ENCODE results near the gene DCAF4L1.

DCAF4L1 gene, protein sequence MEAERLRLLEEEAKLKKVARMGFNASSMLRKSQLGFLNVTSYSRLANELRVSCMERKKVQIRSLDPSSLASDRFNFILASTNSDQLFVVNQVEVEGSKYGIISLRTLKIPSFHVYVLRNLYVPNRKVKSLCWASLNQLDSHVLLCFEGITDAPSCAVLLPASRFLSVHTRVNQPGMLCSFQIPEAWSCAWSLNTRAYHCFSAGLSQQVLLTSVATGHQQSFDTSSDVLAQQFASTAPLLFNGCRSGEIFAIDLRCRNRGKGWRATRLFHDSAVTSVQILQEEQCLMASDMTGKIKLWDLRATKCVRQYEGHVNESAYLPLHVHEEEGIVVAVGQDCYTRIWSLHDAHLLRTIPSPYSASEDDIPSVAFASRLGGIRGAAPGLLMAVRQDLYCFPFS

DNA sequence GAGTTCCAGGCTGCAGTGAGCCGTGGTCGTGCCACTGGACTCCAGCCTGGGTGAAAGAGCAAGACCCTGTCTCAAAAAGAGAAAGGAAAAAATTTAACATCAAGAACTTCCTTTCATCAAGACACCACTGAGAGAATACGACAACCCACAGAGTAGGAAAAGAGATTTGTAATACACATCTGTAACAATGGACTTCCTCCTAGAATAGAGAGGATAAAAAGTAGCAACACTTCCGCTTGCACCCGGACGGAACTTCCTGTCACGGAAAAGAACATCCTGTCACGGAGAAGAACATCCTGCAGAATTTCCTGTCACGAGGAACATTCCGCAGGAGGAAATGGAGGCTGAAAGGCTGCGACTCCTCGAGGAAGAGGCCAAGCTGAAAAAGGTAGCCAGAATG, at the start of gene DCAF4L1:
Gene DCAF4L1 (plus strand): TSS at position 301 of the 400 bp plus-strand sequence. CDS start 37 bp downstream, at position 338.
- no peak for DNase-seq

DNA sequence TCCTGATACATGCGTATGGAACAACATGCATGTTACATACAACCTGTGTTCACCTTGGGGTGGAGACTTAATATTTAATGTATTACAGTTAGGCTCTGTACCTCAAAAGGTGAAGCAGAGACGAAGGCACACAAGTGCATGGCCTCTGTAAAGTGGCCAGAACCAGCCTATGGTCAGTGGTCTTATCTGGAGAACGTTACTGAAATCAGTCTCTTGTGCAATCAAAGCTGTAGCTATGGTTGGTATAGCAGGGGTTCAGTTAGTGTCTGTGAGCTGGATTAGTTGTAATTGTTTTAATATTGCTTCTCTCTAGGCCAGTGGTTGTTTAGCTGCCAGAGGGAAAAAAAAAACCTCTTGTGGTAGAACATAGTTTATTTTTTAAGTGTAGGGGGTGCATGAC, 48.6 kb upstream of the DCAF4L1 start:
- no peak for DNase-seq

DNA sequence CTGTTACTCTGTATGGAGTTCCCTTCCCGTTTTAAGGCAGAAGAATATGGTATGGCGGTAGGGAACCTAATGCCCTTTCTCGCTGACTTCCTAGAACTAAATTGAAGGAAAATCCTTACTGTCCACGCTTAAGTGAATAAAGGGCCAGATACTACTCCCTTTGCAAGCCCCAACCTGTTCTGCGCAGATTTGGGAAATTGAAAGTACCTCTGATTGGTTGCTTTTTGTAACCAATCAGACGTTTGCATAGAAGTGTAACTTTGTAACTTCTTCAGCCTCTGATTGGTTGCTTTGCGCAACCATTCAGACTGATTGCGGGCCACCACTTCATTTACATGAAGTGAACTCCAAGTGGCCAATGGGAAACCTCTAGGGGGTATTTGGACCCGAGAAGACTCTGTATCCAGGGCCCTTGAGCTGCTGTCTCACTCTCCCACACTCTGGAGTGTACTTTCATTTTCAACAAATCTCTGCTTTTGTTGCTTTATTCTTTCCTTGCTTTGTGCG, 47.5 kb upstream of the DCAF4L1 start:
- no peak for DNase-seq

DNA sequence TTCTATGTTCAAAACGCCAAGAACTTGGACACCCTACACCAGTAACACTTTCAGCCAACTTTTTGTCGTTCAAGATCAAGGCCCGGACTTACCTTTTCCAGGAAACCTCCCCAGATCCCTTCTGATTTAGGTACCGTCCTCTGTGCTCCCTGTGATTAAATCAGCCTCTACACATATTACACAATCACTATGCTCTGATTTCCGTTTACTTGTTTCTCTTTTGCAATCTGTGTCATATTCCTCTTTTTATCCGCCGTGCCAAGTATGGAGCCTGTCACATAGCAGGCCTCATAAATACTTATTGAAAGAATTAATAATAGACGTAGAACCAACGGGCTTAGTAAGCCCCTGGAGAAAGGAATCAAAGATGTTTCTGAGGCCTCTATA, 47.0 kb upstream of the DCAF4L1 start:
- DNase-seq: no peak

DNA sequence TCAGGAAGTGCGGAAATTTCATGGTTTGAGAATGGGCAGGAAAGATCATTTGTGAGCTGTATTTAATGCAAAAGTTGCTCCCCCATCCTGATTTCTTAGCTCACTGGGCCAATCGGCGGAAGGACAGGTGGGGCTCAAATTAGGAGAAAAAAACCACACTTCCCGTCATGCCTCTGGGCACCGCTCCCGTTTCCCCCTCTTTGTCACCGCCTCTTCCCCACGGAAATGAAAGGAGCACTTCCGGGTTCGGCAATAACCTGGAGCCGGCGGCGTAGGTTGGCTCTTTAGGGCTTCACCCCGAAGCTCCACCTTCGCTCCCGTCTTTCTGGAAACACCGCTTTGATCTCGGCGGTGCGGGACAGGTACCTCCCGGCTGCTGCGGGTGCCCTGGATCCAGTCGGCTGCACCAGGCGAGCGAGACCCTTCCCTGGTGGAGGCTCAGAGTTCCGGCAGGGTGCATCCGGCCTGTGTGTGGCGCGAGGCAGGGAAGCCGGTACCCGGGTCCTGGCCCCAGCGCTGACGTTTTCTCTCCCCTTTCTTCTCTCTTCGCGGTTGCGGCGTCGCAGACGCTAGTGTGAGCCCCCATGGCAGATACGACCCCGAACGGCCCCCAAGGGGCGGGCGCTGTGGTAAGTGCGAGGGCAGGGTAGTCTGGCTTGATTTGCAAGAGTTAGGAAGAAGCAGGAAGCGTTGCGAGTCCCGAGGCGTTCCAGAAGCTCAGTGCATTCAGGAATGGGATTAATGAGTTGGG, 46.5 kb upstream of the DCAF4L1 start, which contains the start of gene TMEM33:
Gene TMEM33 (plus strand): TSS at position 529 of the 751 bp plus-strand sequence. CDS start 56 bp downstream, at position 585.
- peak; percentile 90 for DNase-seq

DNA sequence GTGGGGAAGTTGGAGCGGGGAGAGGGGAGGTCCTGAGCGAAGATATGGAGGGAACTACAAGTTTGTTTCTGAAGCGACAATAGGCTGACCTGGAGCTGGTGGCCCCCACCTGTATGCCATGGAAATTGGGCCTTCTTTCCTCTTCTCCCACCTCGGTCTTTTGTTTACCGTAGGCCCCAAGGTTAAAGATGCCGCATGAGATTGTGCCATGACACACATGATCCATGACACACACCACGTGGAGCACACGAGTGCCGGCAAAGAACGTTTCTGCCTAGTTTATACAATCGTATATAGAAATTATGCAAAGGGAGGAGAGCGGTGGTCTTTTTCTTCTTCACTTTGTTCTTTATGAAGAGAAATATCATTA, 45.9 kb upstream of the DCAF4L1 start:
- no peak for DNase-seq

DNA sequence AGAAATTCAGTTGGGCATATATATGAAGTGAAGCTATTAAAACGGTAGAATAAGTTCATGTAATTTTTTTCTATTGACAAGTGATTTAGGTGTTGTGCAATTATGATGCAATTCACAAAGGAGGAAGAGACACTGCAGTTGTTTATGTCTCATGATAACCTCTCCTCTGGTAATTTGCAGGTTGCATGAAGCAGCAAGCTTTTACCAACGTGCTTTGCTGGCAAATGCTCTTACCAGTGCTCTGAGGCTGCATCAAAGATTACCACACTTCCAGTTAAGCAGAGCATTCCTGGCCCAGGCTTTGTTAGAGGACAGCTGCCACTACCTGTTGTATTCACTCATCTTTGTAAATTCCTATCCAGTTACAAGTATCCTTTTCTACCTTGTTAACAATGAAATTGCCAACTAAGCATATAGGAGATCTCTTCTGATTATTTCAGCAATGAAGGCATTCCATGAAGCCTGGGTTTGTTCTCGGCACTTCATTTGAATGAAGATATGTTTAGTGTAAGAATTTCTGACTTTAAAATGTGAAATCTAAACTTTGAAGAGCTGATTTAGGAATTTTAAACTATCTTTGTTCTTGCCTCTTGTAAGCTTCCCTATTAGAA, 42.4 kb upstream of the DCAF4L1 start:
- no peak for DNase-seq

DNA sequence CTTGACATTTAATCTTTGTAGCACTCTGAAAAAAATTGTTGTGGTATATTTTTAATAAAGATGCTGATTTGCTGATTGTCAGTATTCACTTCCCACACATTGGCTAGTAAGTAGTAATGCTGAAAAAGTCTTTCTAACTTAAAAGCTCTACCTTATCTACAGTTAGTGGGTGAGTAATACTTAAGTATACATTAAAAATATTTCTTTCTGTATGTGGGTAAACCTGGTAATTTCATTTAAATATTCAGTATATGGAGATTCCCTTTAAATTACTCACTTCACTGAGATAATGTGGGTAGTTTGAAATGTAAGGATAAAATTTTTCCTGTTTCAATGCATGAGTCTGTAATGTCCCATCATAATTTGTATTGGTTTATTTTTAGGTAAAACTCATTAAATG, 40.7 kb upstream of the DCAF4L1 start:
- no peak for DNase-seq

DNA sequence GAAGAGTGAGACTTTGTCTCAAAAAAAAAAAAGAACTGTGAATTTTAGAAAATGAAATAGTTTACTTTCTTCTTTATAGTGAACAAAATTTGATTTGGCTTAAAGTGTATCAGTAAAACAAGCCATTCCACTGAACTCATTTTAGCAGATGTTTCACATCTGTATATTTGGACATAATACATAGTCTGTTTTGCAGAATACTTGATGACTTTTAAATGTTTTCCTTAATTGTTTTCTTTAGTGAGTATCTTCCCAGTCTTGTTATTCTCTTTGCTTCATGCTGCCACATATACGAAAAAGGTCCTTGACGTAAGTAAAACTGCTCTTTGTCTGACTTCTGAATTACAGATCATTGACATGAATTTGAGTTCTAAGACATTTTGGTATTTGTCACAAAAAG, 38.0 kb upstream of the DCAF4L1 start:
- no peak for DNase-seq

DNA sequence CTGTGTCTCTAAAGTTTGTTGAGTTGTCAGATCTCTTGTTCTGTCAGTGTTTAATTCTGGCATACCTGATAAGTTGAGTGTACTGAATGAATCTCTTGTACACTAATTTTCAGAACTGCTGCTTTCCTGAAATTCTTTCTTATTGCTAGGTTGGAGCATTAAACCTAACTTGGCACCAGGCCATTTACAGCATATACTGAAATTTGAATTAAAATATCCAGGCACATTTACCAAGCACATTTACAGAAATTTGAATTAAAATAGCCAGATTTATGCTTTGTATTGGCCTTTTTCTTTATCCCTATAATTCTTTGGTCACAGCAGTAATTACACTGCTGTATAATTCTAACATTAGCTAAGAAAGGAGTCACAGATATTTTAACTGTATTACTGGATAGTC, 37.5 kb upstream of the DCAF4L1 start:
- no peak for DNase-seq

DNA sequence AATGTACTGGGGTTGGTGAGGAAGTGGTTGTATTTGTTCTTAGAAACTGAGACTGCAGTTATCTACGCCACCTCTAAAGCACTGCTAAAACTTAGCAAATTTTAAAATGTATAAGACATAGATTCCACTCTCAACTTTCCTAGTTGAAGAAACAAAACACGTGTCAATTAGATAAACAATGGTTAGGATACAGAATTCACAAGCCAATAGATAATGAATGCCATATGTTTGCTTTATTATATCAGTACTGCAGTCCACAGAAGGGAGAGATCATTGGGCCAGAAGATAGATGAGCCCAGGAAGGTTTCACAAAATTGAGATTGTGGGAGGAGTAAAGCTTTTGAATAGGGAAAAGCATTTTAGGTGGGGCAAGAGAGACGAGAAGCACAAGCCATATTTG, 32.0 kb upstream of the DCAF4L1 start:
- no peak for DNase-seq

DNA sequence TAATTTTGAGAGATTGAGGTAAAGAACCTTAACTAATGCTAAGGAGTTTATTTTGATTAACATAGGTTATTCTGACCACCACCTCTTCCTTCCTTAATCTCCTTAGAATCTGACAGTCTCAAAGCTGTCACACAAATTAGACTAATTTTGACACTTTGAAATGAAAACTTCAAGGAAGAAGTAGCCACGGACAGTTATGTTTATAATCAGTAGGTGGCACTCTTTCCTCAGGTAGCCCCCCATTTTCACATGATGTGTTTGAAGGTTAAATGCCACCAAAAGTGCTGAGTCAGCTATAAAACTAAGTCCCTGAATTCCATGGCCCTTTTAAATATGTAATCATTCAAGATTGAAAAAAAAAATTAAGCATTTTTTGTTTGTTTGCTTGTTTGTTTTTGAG, 23.9 kb upstream of the DCAF4L1 start:
- DNase-seq: no peak

DNA sequence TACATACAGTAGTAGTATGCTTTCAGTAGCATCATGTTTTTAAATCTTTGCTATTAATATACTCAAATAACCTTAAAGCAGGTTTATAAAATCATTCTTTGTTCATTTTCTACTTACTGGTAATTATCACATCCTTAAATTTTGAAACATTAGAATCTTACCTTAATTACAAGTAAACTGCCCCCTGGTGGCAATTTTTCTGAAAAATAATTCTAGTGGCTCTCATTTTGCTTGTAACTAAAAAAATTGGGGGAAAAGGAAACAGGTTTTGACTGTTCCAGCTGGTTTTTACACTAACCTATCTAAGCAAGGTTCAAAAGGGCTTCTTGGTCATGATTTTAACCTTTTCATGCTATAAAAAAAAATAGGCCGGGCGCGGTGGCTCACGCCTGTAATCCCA, 18.5 kb upstream of the DCAF4L1 start:
- no peak for DNase-seq

DNA sequence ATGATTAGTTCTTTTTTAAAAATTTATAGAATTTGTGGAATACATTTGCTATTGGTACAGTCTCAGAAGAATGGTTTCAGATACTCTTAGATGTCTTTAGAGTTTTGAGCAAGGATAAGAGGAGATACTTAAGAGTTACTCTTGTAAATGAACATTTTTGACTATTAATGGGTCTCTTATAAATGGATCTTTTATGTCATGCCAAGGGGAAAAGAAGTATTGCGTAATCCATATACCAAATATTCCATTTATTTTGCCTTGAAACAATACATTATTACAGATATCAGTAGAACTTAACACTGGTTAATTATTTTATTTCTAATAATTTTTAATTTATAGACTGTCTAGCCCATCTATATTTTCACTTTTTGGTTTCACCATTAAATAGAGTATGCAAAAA, 17.2 kb upstream of the DCAF4L1 start:
- DNase-seq: no peak

DNA sequence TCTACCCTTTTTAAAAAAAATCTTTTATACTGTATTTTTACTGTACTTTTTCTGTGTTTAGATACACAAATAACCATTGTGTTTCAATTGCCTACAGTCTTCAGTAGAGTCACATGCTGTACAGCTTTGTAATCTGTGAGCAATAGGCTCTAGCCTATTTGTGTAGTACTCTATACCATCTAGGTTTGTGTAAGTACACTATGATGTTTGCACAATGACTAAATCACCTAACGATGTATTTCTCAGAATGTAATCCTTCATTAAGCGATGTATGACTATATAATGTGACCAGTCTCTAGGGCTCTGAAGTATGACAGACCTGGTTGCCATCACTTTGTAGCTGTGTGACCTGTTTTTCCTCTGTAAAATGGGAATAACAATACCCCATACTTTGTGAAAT, 14.2 kb upstream of the DCAF4L1 start:
- no peak for DNase-seq

DNA sequence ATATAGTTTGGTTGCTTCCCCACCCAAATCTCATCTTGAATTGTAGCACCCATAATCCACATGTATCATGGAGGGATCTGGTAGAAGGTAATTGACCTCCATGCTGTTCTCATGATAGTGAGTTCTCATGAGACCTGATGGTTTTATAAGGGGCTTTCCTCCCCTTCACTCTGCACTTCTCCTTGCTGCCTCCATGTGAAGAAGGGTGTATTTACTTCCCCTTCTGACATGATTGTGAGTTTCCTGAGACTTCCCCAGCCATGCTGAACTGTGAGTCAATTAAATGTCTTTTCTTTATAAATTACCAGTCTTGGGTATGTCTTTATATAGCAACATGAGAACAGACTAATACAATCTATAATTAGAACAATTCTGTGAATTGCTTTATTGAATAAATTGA, 11.9 kb upstream of the DCAF4L1 start:
- DNase-seq: no peak

DNA sequence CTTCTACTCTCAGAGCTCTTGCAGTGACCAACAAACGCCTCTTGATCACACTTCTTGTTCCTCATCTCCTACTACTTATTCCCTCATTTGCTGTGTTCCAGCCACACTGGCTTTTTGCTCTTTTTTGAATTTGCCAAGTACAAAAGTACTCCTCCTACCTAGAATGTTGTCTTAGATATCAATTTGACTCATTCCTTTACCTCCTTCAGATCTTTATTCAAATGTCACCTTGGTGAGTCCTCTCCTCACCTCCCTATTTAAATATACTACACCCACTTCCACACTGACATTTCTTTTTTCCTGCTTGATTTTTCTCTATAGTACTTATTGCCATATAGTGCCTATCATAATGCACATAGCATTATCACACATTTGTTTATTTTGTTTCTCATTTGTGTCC, 6.2 kb upstream of the DCAF4L1 start:
- DNase-seq: no peak

DNA sequence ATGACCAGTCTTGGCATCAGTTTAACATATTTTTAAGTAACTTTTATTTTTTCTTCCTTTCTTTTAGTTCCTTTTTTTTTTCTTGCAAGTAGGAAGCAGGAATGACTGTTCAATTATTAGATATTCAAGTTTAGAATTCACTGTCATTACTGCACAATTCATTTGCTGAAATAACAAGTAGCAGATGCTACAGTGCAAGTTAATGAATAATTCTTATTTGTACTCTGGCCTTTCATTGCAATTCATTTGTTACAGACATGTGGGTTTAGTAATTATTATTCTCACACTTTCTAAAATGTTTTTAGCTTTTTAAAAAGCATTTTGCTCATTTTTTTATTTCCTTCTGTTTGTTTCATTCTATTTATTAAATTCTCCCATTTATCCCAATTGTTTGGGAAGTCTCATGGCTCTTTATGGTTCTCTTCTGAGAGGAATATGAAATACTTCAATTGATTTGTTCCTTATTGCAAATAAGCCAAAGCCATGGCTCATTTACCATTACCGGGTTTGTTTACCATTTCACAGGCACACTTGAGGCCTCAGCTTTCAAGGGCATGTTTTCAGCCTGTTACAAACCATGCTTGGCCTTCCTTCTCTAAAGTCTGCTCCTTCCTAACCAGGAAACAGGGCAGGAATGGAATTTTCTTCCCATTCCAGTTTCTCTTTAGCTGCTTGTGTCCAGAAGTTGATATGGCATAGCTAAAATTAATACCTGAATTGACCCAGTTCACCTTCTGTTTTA, 4.6 kb upstream of the DCAF4L1 start:
- DNase-seq: no peak

DNA sequence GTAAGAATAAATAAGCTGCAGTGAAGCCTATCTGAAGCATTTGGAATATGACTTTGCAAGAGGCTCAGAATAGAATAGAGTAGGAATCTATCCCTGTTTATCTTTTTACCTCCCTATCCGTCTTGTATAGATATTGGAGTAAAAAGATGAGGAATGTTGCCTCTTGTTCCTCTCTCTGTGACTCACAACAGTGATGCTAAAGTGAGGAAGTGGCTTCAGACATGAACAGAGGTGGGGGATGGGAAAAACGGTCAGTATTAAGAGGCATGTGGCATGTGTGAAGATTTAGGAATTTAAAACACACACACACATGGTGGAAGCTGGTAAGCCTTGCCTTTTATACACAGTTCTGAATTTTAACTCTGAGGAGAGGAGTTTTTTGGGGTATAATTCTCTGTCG, 3.8 kb upstream of the DCAF4L1 start:
- DNase-seq: no peak

DNA sequence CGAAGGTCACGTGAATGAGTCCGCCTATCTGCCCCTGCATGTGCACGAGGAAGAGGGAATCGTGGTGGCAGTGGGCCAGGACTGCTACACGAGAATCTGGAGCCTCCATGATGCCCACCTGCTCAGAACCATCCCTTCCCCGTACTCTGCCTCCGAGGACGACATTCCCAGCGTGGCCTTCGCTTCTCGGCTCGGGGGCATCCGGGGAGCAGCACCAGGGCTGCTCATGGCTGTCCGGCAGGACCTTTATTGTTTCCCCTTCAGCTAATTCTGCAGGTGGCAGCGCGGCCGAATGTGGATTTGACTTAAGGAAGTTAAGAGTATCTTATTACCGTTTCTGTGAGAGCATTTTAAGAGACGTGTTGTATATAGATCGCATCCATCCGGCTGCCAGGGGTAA, 1.2 kb downstream of the DCAF4L1 start:
- no peak for DNase-seq

DNA sequence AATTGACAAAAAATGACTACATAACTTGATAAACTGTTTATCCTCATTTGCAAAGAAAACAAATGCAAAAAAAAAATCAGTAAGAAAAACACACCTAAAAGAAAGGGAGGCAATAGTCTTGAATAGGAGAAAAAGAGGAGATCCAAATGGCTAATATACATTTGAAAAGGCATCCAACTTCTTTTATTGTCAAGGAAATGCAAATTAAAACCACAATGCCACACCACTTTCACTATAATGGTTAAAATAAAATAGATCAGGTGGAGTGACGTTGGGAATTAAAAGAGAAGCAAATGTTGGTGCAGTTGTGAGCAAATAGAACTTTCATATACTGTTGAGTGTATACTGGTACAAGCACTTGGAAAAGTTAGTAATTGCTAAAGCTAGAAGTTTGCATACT, 3.6 kb downstream of the DCAF4L1 start:
- DNase-seq: no peak

DNA sequence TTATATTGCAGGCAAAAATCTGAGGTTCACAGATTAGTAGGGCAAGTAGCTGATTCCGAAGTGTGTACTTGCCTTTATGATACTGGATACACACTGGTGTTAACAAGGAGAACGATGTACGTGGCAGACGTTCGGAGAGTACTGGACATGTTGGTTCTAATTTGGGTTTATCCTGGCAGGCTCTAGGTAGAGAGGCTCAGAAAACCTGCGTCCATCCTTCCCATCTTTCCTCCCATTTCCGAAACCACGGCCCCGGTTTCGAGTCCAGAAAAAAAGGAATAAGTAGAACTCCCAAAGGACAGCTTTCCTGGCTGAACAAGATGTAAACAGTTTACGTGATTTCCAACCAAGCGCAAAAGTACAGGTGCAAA, 8.4 kb downstream of the DCAF4L1 start:
- DNase-seq: no peak
